Measurements from ENCODE around the gene ITGA1. TPM values are rescaled to one million over a fixed set of nuclear protein-coding genes. Genes with fewer than 3 reads are reported as not detected.

Gene ITGA1
- total RNA-seq, 1 donor from 2014 or later, result 42.7 TPM

DNA sequence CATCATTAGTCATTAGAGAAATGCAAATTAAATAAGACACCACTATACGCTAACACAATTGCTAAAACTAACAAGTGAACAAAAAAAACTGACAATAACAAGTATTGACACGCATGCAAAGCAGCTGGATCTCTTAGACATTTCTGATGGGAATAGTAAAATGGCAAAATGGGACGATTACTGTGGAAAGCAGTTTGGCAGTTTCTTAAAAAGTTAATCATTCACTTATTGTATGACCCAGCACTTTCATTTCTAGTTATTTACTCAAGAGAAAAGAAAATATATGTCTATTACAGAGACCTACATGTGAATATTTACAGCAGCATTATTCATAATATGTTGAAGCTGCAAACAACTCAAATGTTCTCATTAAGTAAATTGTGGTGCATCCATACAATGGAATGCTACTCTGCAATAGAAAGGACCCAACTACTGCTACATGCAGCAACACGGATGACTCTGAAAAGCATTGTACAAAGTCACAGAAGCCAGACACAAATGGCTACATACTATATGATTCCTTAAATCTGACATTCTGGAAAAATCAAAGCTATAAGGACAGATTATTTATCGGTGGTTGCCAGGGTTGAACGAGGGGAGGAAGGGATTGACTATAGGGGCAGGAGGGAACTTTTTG lies 104.6 kb downstream of the ITGA1 start:
- TF ChIP-seq, protein P1, sequence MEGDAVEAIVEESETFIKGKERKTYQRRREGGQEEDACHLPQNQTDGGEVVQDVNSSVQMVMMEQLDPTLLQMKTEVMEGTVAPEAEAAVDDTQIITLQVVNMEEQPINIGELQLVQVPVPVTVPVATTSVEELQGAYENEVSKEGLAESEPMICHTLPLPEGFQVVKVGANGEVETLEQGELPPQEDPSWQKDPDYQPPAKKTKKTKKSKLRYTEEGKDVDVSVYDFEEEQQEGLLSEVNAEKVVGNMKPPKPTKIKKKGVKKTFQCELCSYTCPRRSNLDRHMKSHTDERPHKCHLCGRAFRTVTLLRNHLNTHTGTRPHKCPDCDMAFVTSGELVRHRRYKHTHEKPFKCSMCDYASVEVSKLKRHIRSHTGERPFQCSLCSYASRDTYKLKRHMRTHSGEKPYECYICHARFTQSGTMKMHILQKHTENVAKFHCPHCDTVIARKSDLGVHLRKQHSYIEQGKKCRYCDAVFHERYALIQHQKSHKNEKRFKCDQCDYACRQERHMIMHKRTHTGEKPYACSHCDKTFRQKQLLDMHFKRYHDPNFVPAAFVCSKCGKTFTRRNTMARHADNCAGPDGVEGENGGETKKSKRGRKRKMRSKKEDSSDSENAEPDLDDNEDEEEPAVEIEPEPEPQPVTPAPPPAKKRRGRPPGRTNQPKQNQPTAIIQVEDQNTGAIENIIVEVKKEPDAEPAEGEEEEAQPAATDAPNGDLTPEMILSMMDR (IDR thresholded peaks at IDR 0.05), result no peak
- peak overlapping the region; percentile 47 to 71 for H3K27ac ChIP-seq
- intact Hi-C loops (cut with DNase I), result loop anchor here (5.0 kb wide), 1 partner anchor 90 kb away; no protein-coding TSS in a partner anchor
- H3K36me3 ChIP-seq, result peaks cover 15 to 21% of the 10 kb centered on the region in 2 donors
- H3K4me1 ChIP-seq, result peaks cover 25 to 41% of the 10 kb centered on the region in 2 donors
- H3K27me3 ChIP-seq, result no peaks in the 10 kb centered on the region
- no peak overlapping the region for H3K4me3 ChIP-seq
- DNase-seq (ENCODE audit: low spot score in 2 of 2), result no peak
- no peaks in the 10 kb centered on the region for H3K9me3 ChIP-seq

DNA sequence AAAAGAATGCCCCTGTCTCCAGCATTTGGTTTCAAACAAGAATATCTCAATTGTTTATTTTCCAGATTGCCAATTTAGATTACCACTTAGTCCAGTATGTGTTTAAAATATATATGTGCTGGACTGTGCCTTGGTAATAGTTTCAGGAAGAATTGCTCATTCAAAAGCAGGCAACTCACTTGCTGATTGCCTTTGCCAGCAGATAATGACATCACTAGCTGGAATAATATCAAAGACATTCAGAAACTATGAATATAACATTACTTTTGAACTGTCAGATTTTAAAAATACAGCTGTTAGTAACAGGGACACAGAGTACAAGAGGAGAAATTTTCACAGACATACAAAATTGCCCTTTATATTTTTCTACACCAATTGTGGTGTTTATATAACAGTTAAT lies 105.4 kb downstream of the ITGA1 start:
- intact Hi-C loops (cut with DNase I), result loop anchor here (5.0 kb wide), 1 partner anchor 91 kb away; no protein-coding TSS in a partner anchor
- peaks cover 7 to 13% of the 10 kb centered on the region in 2 donors for H3K36me3 ChIP-seq
- no peaks in the 10 kb centered on the region for H3K27me3 ChIP-seq
- TF ChIP-seq, protein P1 (IDR thresholded peaks at IDR 0.05), result no peak
- peaks cover 25 to 41% of the 10 kb centered on the region in 2 donors for H3K4me1 ChIP-seq
- no peak for DNase-seq (ENCODE audit: low spot score in 2 of 2)
- H3K9me3 ChIP-seq, result no peaks in the 10 kb centered on the region
- H3K4me3 ChIP-seq, result no peak overlapping the region
- peak overlapping the region; percentile 80 to 83 for H3K27ac ChIP-seq

DNA sequence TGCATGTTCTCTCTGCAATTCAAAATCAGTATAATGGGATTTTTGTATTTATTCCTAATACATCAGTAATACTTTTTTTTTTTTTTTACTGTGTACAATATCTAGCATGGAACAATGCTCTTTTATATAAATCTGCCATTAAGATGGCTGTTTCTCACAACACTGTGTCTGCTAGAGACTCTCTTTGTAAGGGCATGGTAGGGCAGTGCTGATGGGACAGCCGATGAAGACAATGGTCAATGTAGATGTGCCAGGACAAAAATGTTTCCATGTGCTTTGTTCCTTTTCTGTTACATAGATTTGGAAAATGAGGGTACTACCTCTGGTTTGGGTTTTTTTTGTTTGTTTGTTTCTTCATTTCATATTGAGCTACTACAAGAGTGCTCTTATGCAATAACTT lies 106.1 kb downstream of the ITGA1 start:
- peaks cover 3 to 7% of the 10 kb centered on the region in 2 donors for H3K36me3 ChIP-seq
- TF ChIP-seq, protein P1 (IDR thresholded peaks at IDR 0.05), result no peak
- peaks cover 25 to 41% of the 10 kb centered on the region in 2 donors for H3K4me1 ChIP-seq
- H3K4me3 ChIP-seq, result no peak overlapping the region
- H3K27ac ChIP-seq, result peak overlapping the region; percentile 80 to 83
- no peaks in the 10 kb centered on the region for H3K9me3 ChIP-seq
- no peak for DNase-seq (ENCODE audit: low spot score in 2 of 2)
- no peaks in the 10 kb centered on the region for H3K27me3 ChIP-seq
- intact Hi-C loops (cut with DNase I), result loop anchor here (5.0 kb wide), 1 partner anchor 92 kb away; no protein-coding TSS in a partner anchor

DNA sequence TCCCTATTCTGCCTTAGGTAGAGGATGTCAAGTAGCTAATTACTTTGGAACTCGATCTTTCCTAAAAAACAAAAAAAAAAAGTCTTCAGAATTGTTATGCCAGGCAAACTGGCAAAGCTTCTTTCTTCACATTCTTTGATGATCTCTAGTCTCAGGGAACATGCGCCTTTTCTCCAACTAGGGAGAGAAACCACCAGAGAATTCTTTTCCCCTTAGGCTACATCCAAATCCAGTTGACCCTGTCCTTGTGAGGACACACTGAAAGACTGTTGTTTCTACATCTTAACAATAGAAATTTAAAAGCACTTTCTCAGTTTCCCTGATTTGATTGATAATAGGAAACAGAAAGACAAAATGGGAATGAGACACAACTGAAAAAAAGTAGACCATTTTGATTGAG lies 106.7 kb downstream of the ITGA1 start:
- Histone ChIP-seq H3K27me3 (no peaks in the 10 kb centered on the region), H3K36me3 (peaks cover 0 to 5% of the 10 kb centered on the region in 2 donors), H3K27ac (peak overlapping the region; percentile 80 to 83), H3K4me3 (no peak overlapping the region), H3K9me3 (no peaks in the 10 kb centered on the region), H3K4me1 (peaks cover 25 to 45% of the 10 kb centered on the region in 2 donors)
- intact Hi-C loops (cut with DNase I), result loop anchor here (5.0 kb wide), 1 partner anchor 92 kb away; no protein-coding TSS in a partner anchor
- no peak for DNase-seq (ENCODE audit: low spot score in 2 of 2)
- TF ChIP-seq, protein P1 (IDR thresholded peaks at IDR 0.05), result no peak

DNA sequence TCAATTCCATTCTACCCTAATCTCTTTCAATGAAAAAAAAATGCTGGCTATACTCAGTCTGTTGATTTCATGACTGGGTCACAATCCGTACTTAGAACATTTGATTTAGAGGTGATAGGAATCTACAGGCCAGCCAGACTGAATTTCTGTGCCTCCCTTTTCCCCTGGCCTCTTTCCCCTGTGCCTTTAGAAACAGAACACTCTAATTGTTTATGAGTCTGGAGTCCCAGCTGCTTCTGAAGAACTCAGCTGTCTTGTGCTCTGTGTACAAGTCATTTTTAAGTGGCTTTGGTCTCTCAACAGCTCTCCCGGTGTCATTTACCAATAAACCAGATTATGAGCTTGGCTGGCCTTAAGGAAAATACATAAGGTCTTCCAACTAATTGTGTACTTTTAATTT lies 107.4 kb downstream of the ITGA1 start:
- intact Hi-C loops (cut with DNase I), result loop anchor here (5.0 kb wide), 1 partner anchor 108 kb away; the partner anchor contains the start of genes ITGA1 and PELO
- DNase-seq (ENCODE audit: low spot score in 2 of 2), result no peak
- Histone ChIP-seq H3K27ac (peak overlapping the region; percentile 80 to 83), H3K36me3 (peaks cover 0 to 5% of the 10 kb centered on the region in 2 donors), H3K4me3 (no peak overlapping the region), H3K4me1 (peaks cover 25 to 48% of the 10 kb centered on the region in 2 donors), H3K9me3 (no peaks in the 10 kb centered on the region), H3K27me3 (no peaks in the 10 kb centered on the region)
- TF ChIP-seq, protein P1 (IDR thresholded peaks at IDR 0.05), result no peak

Measured in ascending aorta (tissue), 2 donors.